ENCODE data around the gene ATPAF2. TPM values are rescaled to one million over a fixed set of nuclear protein-coding genes. Genes with fewer than 3 reads are reported as not detected.

The ATPAF2 gene
- total and polyA plus RNA-seq, 5 donors from 2014 or later, result 10.9 to 25.1 (median 13.2) TPM

- Mint-ChIP-seq H3K36me3 (peaks cover 4% of the 10 kb centered on the region), H3K9me3 (no peaks in the 10 kb centered on the region), H3K27me3 (peaks cover 5% of the 10 kb centered on the region), H3K4me3 (peak overlapping the region; percentile 83 to 94 (median 88)), H3K27ac (peak overlapping the region in 2 of 3 donors; percentile 72 to 89), H3K4me1 (peaks cover 18 to 66% (median 45%) of the 10 kb centered on the region in 4 donors)
- DNase-seq, result no peak
- Histone ChIP-seq H3K4me1 (ENCODE audit: control insufficient read depth, insufficient read depth, low read length, poor library complexity, severe bottlenecking) (peaks cover 32% of the 10 kb centered on the region), H3K27ac (ENCODE audit: insufficient read depth, low read length, poor library complexity, severe bottlenecking) (no peak overlapping the region), H3K27me3 (ENCODE audit: control insufficient read depth, insufficient read depth, low read length) (no peaks in the 10 kb centered on the region), H3K36me3 (ENCODE audit: control insufficient read depth, insufficient read depth, low read length) (no peaks in the 10 kb centered on the region), H3K9me3 (ENCODE audit: control insufficient read depth in 2 of 2, low read length in 2 of 2) (no peaks in the 10 kb centered on the region), H3K4me3 (ENCODE audit: low read depth, low read length) (peak overlapping the region; percentile 74)
- no peak for ATAC-seq (ENCODE audit: low read depth in 2 of 2)
Observed at GRCh38 chr17:17970699-17971430, 68.1 kb downstream of the ATPAF2 start.

Other genes starting within 250 kb of the ATPAF2 start
- 141 TPM for gene SREBF1, start 202.2 kb downstream of the ATPAF2 start, total RNA-seq
- gene SREBF1, start 202.2 kb downstream of the ATPAF2 start, polyA plus RNA-seq, result 1 to 10 TPM; 4.5 to 6.7 (median 6.0) TPM
- 50.8 TPM for gene TOM1L2, start 66.8 kb downstream of the ATPAF2 start, total RNA-seq
- gene TOM1L2, start 66.8 kb downstream of the ATPAF2 start, polyA plus RNA-seq, result 1 to 10 TPM; 4.0 to 8.3 (median 6.1) TPM
- gene DRC3, start 66.3 kb downstream of the ATPAF2 start, total RNA-seq, result not detected
- gene DRC3, start 66.3 kb downstream of the ATPAF2 start, polyA plus RNA-seq, result not detected
- 7.3 TPM for gene GID4, start 240 bp upstream of the ATPAF2 start, total RNA-seq
- gene GID4, start 240 bp upstream of the ATPAF2 start, polyA plus RNA-seq, result 1 to 10 TPM; 5.1 to 7.0 (median 5.2) TPM
- 54.5 TPM for gene DRG2, start 48.8 kb upstream of the ATPAF2 start, total RNA-seq
- 10 to 100 TPM; 36.4 to 45.3 (median 41.4) TPM for gene DRG2, start 48.8 kb upstream of the ATPAF2 start, polyA plus RNA-seq
- 0.81 TPM for gene MYO15A, start 69.6 kb upstream of the ATPAF2 start, total RNA-seq
- gene MYO15A, start 69.6 kb upstream of the ATPAF2 start, polyA plus RNA-seq, result under 1 TPM in 3 of 4 donors, not detected in 1; 0.19 to 0.35 (median 0.25) TPM
- 118 TPM for gene ALKBH5, start 144.7 kb upstream of the ATPAF2 start, total RNA-seq
- gene ALKBH5, start 144.7 kb upstream of the ATPAF2 start, polyA plus RNA-seq, result 100 to 1,000 TPM; 102 to 123 (median 115) TPM
- gene LLGL1, start 186.5 kb upstream of the ATPAF2 start, total RNA-seq, result 16.6 TPM
- gene LLGL1, start 186.5 kb upstream of the ATPAF2 start, polyA plus RNA-seq, result 1 to 10 TPM; 1.0 to 2.2 (median 1.6) TPM
- gene FLII, start 219.6 kb upstream of the ATPAF2 start, total RNA-seq, result 344 TPM
- 100 to 1,000 TPM; 123 to 154 (median 127) TPM for gene FLII, start 219.6 kb upstream of the ATPAF2 start, polyA plus RNA-seq
- 12.1 TPM for gene MIEF2, start 221.5 kb upstream of the ATPAF2 start, total RNA-seq
- 10 to 100 TPM; 11.7 to 19.9 (median 15.2) TPM for gene MIEF2, start 221.5 kb upstream of the ATPAF2 start, polyA plus RNA-seq